GM06990 (cell line): ENCODE results near the gene CHCHD10.

ENCODE experiments used
- DNase-seq: peaks from one replicate; pipeline ENCODE4 v3.0.0-alpha.2; 2011; ENCODE audit not compliant: insufficient read length; ENCODE audit errors: extremely low read depth
- H3K27me3 ChIP-seq: replicated peaks from 2 replicates; pipeline ENCODE4 v1.6.0; 2011; ENCODE audit warnings: low read length; ENCODE audit not compliant: control insufficient read depth, insufficient read depth
- H3K36me3 ChIP-seq: 2 replicates; pipeline ENCODE4 v1.5.1; 2011; ENCODE audit warnings: low read length; ENCODE audit not compliant: control insufficient read depth, insufficient read depth
- H3K4me3 ChIP-seq: replicated peaks from 2 replicates; pipeline ENCODE4 v1.5.1; 2011; ENCODE audit warnings: low read depth, mild to moderate bottlenecking, control low read depth, low read length
- CTCF ChIP-seq: IDR thresholded peaks from 2 replicates; pipeline ENCODE4 v1.5.1; 2011; ENCODE audit warnings: low read length, control low read depth, mild to moderate bottlenecking, inconsistent platforms; ENCODE audit not compliant: insufficient read depth, poor library complexity, severe bottlenecking

Gene CHCHD10

GRCh38 chr22:23772649-23773473, 5.1 kb upstream of the CHCHD10 start, which contains the start of gene MMP11:
MMP11 (plus strand) TSS chr22:23772849; CDS start chr22:23772871, 22 bp downstream.
- Histone ChIP-seq H3K27me3 (no peaks in the 10 kb centered on the region; the same call in 1 of the 2 replicates), H3K4me3 (peak within 1 kb of the TSS; percentile 48), H3K36me3 (no peaks in the 10 kb centered on the region)
- peak; percentile 54 for DNase-seq
- TF ChIP-seq CTCF: no peak

- Histone ChIP-seq H3K4me3 (peak overlapping the region; percentile 48), H3K36me3 (no peaks in the 10 kb centered on the region), H3K27me3 (no peaks in the 10 kb centered on the region; the same call in 1 of the 2 replicates)
- TF ChIP-seq CTCF: no peak
- no peak for DNase-seq
These were observed 4.5 kb upstream of the CHCHD10 start for GRCh38 chr22:23772315-23772648.

- H3K4me3 ChIP-seq: no peak overlapping the region
- no peak for DNase-seq
- H3K27me3 ChIP-seq: no peaks in the 10 kb centered on the region; the same call in 1 of the 2 replicates
- H3K36me3 ChIP-seq: peaks cover 8% of the 10 kb centered on the region
- no peak for TF ChIP-seq CTCF
These were observed 1.7 kb upstream of the CHCHD10 start for GRCh38 chr22:23769321-23769965.

GRCh38 chr22:23767303-23767672, 484 bp downstream of the CHCHD10 start:
- peaks cover 10% of the 10 kb centered on the region for H3K36me3 ChIP-seq
- DNase-seq: no peak
- TF ChIP-seq CTCF: no peak
- H3K4me3 ChIP-seq: peak overlapping the region; percentile 89
- H3K27me3 ChIP-seq: no peaks in the 10 kb centered on the region

GRCh38 chr22:23764899-23765881, 2.6 kb downstream of the CHCHD10 start:
- H3K4me3 ChIP-seq: no peak overlapping the region

More at GRCh38 chr22:23764899-23765881, 2.6 kb downstream of the CHCHD10 start:
- DNase-seq: no peak
- Histone ChIP-seq H3K27me3 (no peaks in the 10 kb centered on the region), H3K36me3 (peaks cover 10% of the 10 kb centered on the region)
- TF ChIP-seq CTCF: no peak
